Activated T-cell treated with anti-CD3 and anti-CD28 coated beads for 24 hours (primary cell): ENCODE results near the gene RTL9.

ENCODE experiments used
- DNase-seq: peaks from one replicate; pipeline ENCODE4 v3.0.0-alpha.2; 2020; ENCODE audit warnings: low read depth

Gene RTL9

DNA sequence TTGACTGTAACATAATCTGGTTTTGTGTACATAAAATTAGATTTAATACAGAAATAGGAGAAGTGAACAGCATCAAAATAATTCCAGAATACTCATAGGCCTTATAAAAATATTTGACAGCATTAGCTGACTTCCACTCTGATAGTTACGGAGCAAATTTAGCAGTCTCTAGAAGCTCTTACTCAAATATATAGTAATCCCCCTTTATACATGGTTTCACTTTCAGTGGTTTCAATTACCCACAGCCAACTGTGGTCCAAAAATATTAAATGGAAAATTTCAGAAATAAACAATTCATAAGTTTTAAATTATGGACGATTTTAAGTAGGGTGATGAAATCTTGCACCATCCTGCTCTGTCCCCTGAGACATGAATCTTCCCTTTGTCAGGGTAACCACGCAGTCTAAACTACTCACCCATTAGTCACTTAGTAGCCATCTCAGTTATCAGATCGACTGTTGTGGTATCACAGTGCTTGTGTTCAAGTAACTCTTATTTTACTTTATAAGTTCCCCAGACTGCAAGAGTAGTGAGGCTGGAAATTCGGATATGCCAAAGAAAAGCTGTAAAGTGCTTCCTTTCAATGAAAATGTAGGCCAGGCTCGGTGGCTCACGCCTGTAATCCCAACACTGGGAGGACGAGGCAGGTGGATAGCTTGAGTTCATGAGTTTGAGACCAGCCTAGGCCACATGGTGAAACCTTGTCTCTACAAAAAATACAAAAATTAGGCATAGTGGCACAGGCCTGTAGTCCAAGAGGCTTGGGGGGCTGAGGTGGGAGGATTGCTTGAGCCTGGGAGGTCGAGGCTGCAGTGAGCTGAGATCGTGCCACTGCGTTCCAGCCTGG is 17.2 kb upstream of the RTL9 start:
- DNase-seq = no peak

GRCh38 chrX:110346681-110347080 is 12.0 kb upstream of the RTL9 start:
- no peak for DNase-seq

GRCh38 chrX:110359273-110359672 is 625 bp downstream of the RTL9 start:
- DNase-seq = no peak

- no peak for DNase-seq
These were observed 4.6 kb downstream of the RTL9 start for GRCh38 chrX:110363244-110363643.

DNA sequence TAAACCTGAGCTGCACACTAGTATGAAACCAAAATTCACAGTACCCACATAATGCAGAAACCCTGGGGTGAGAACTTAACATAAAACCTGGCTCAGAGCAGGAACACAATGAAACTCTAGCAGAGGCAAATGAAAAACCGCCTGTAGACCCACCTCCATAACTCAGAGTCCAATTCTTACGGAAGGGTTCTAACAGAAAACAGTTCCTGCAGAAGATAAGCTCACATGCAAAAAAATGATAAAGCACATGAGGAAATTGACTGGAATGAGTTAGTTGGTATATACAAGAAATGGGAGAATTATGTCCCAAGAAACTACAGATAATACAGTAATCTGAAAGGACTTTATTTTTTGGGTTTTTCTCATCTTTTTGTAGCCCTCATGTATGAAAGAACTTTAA is 14.7 kb downstream of the RTL9 start:
- DNase-seq = no peak

- no peak for DNase-seq
These were observed 15.9 kb downstream of the RTL9 start for GRCh38 chrX:110374559-110374958.

DNA sequence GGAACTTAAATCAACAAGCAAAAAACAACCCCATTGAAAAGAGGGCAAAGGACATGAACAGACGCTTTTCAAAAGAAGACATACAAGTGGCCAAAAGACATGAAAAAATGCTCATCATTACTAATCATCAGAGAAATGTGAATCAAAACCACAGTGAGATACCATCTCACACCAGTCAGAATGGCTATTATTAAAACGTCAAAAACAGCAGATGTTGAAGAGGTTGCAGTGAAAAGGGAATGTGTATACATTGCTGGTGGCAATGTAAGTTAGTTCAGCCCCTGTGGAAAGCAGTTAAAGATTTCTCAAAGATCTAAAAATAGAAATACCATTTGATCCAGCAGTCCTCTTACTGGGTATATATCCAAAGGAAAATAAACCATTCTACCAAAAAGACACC is 22.6 kb downstream of the RTL9 start:
- DNase-seq = no peak

- no peak for DNase-seq
These were observed 24.8 kb downstream of the RTL9 start for GRCh38 chrX:110383414-110383813.

DNA sequence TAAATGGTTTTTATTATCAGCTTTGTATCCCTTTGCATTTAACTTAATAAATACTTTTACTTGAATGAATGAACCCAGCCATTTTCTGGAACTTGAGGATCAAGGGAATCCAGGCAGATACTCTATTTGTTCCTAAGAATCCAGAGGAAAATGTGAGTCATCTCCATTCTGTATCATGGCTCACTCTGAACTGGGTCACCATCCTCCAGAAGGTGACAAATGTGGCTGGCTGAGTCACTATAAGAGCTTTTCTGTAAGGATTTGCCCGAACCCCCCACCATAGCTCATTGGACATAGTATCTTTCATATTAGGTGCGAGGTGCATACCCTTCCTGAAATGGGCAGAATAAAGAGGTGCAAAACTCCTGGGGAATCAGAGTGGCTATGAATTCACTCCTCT is 25.8 kb downstream of the RTL9 start:
- no peak for DNase-seq

- no peak for DNase-seq
These were observed 30.9 kb downstream of the RTL9 start for GRCh38 chrX:110389570-110389969.

DNA sequence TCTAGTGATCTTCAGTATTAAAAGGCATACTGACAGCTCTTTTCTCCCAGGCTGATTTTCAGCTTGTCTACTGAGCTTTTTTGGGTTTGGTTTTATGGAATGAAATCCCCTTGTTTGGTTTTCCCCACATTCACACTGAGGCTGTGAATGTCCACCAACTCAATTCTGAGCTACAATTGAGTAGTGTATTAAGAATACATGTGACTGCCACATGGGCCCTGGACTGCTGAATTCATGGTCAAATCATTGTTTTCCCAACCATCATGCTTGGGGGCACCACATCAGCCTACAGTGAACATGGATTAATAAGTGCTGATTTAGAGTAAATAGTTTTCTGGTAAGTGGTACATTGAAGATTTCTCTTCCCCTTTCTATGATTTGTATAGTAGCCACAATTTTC is 32.4 kb downstream of the RTL9 start:
- DNase-seq = no peak

DNA sequence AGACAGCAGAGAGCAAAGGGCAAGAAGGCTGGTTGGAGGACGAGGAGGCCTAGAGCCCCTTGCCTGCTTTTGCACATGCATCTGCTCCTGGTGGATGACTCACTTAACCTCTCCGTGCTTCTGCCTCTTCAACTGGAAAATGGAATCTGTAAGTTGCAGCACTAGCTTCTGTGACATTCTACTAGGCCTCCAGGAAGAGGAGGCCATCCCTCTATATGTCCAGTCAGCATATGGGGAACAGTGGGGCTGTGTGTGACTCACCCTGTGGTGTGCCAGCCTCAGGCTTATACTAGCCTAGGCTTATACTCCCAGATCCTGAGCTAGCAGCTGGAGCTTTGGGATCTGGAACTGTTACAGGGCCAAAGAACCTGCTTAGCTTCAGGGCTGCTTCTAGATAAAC is 36.0 kb downstream of the RTL9 start:
- DNase-seq = no peak

- DNase-seq = no peak
These were observed 37.2 kb downstream of the RTL9 start for GRCh38 chrX:110395877-110396276.

- no peak for DNase-seq
These were observed 38.1 kb downstream of the RTL9 start for GRCh38 chrX:110396735-110397134.

- DNase-seq = no peak
These were observed 38.7 kb downstream of the RTL9 start for GRCh38 chrX:110397339-110397738.

DNA sequence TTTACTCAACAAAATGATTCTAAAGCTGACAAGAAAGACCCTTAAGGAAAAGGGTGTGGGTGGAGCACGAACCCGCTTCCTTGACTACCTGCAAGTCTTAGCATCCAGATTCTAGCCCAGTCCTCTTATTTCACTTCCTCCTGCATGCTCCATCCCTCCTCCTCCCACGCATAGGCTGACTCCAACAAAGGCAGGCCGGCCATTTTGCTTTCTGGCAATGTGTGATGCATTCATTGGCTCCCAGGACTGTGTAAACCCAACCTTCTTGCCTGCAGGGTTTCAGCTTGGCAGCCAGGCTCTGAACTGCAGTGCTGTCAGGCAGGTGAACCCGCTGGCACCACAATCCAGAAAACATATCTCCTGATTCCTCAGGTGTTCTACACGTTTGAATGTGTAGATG is 39.3 kb downstream of the RTL9 start:
- no peak for DNase-seq

- DNase-seq = no peak
These were observed 40.8 kb downstream of the RTL9 start for GRCh38 chrX:110399497-110399896.

DNA sequence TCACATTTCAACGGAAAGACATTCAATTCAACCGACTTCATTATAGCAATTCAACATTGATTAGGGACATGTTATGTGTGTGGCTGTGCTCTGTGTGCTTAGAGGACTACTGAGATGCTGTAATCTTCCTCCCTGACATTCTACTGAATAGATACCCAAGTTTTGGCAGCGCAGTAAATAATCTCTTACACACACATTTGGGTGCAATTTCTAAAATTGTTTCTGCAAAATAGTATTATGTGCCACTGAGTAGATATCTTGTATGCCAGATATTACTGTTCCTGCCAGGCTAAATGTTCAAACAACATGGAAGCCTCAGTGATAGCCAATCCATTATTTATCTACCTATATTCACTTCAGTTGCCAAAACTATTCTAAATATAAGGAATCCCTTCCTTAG is 41.3 kb downstream of the RTL9 start:
- DNase-seq = no peak

DNA sequence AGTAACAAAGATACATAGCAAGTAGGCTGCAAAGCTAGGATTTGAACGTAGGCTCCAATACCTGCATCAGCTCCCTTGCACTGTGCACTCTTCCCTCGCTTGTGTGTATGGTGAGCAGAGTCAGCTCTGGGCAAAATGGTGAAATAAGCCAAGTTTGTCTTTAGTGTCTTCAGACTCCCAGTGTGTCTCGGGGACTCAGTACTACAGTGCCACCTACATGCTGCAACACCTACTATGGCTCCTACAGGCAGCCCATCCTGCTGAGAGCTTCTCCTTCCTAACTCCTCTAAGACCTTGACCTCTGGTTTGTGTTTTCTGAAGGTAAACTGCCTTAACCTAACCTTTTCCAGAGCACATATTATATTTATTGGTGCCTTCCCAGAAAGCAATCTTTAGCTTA is 42.5 kb downstream of the RTL9 start:
- no peak for DNase-seq

DNA sequence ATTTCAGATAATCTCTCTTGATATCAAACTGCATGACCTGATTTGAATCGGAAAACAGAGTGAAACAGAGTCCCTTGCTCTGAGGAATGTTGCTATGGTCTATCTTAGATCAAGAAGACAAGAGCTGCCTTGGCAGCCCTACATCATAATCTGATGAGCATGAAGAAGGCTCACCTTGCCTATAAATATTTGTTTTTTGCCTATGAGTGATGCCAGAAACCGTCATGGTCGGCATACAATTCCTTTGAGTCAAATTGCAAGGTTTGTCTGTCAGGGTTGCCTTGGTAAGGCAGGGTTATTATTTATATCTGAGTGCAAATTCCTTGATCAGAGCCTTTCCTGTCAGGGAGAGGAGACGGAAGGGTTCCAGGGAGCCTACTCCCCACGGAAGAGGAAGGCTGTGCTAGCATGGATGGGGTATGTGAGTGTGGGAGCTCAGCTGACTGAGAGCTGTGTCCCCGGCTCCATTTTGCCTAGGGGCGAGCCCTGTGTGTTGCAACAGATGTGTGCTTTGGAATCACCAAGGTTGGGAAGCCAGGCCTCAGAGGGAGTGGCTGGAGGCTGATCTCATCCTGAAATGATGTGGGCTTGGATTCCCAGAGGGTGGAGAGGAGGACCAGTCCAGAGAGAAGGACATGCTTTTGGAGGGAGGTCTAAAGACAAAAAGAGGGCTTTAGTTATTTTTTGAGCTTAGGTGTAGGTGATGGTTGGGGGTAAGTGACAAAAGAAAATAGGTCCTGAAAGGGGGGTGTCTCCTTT is 43.6 kb downstream of the RTL9 start:
- DNase-seq = no peak

- DNase-seq = no peak
These were observed 44.2 kb downstream of the RTL9 start for GRCh38 chrX:110402850-110403221.

DNA sequence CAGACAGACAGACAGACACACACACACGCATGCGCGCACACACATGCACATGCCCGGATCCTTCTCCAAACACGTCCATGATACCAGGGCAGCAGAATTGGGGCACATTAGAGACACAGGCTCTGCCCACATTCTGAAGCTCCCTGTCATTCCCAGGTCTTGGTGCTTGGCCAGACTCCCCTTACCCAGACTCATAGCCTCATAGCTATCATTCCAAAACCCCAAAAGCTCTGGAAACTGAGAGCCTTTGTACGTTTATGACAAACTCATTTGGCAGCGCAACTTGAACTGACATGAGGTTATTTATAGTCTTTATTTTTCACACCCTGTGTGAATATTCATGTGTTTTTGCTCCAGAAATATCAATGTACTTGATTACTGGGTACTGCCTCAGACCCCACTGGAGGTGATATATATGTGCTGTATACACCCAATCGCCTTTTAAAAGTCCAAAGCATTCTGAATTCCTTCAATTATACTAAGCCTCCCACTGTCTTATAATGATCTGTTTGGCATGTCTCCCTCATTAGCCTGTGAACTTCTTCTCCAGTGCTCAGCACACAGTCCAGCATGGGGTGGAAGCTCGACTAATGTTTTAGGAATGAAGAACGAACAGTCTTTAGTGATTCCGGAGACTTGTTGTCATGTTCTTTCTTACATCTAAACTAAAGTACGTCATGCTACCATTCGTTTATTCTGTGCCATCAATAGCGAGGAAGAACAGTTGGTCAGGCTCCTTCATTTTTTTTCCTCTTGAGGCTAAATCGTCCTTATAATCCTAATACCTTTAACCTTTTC is 45.0 kb downstream of the RTL9 start:
- no peak for DNase-seq

DNA sequence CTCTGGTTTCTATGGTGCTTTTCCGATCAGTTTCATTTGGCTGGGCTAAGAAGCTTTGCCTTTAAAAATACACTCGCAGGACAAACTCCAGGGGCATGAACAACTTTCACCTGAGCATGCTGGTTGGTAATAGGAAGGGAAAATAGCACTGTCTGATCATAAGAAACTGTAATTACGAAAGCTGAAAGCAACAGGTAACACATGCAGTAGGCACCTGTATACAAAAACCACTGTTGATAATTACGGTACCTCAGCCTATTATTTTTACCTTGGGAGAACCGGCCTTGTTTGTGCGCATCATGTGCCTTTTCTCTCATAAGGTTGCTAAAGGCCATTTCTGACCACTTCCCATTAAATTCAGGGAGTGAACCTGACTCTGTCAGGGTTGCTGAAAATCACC is 45.7 kb downstream of the RTL9 start:
- no peak for DNase-seq
